H1 (cell line): ENCODE measurements around the gene ABCG5. TPM values are rescaled to one million over a fixed set of nuclear protein-coding genes. Genes with fewer than 3 reads are reported as not detected.

ENCODE experiments used
- CTCF ChIA-PET: fragments of 300-600 bp; sonication (Branson Sonifier 250); formaldehyde crosslinking; loops from one replicate; lab custom pipeline; 2021; ENCODE audit not compliant: partially characterized antibody; lab: Charles Lee
- POLR2A ChIA-PET: fragments of 300-600 bp; sonication (Branson Sonifier 250); formaldehyde crosslinking; loops from one replicate; lab custom pipeline; 2021; ENCODE audit warnings: inconsistent platforms; ENCODE audit not compliant: partially characterized antibody; lab: Charles Lee
- DNase-seq, 2 experiments: peaks; one replicate each; pipeline versions ENCODE4 v3.0.0 to v3.0.0-alpha.2; 2010 to 2022; ENCODE audit warnings: low spot score in 2 of 2, low read depth in 1 of 2, mixed read lengths in 1 of 2
- FAIRE-seq: peaks from 2 replicates; lab custom pipeline; 2011; peaks lifted over from hg19 to GRCh38; lab: Jason Lieb, UNC
- H2AFZ ChIP-seq: 2 replicates; pipeline ENCODE4 v1.8.1; 2012; ENCODE audit warnings: low read length, inconsistent platforms
- H2AK5ac ChIP-seq: 2 replicates; pipeline ENCODE4 v1.6.1; 2013; ENCODE audit warnings: low read depth, low read length
- H2BK120ac ChIP-seq: replicated peaks from 2 replicates; pipeline ENCODE3; 2013; ENCODE audit warnings: low read depth, low read length, inconsistent platforms
- H2BK12ac ChIP-seq: 2 replicates; pipeline ENCODE4 v1.6.1; 2013; ENCODE audit warnings: low read depth, low read length
- H2BK15ac ChIP-seq: 2 replicates; pipeline ENCODE4 v1.6.1; 2013; ENCODE audit warnings: low read length
- H2BK20ac ChIP-seq: 2 replicates; pipeline ENCODE4 v1.6.1; 2013; ENCODE audit warnings: low read length
- H2BK5ac ChIP-seq: 2 replicates; pipeline ENCODE4 v1.6.1; 2013; ENCODE audit warnings: low read depth, low read length
- H3K14ac ChIP-seq: 2 replicates; pipeline ENCODE4 v1.6.1; 2013; ENCODE audit warnings: inconsistent platforms; ENCODE audit not compliant: insufficient read length
- H3K18ac ChIP-seq: 2 replicates; pipeline ENCODE4 v1.6.1; 2013; ENCODE audit warnings: low read length; ENCODE audit errors: extremely low read depth
- H3K23ac ChIP-seq: 2 replicates; pipeline ENCODE4 v1.6.1; 2013; ENCODE audit warnings: inconsistent platforms; ENCODE audit not compliant: insufficient read length
- H3K23me2 ChIP-seq: 2 replicates; pipeline ENCODE4 v1.6.1; 2013; ENCODE audit warnings: low read depth, low read length
- H3K27ac ChIP-seq: 2 replicates; pipeline ENCODE4 v1.6.1; 2011; ENCODE audit warnings: low read depth, low read length, inconsistent platforms
- H3K27me3 ChIP-seq, 4 experiments: replicated peaks in 1 of 4; 1 replicate in 1 of 4; 2 replicates in 3 of 4; pipeline versions ENCODE4 v1.6.1 to v1.8.1; 2011 to 2013; ENCODE audit warnings: low read length in 3 of 4, mild to moderate bottlenecking in 3 of 4, inconsistent platforms in 2 of 4, mixed read lengths in 2 of 4, moderate library complexity in 1 of 4; ENCODE audit not compliant: control insufficient read depth in 3 of 4, insufficient read depth in 3 of 4; ENCODE audit errors: extremely low read depth in 1 of 4
- H3K36me3 ChIP-seq, 4 experiments: 2 replicates each; pipeline versions ENCODE4 v1.6.1 to v1.8.1; 2011 to 2013; ENCODE audit warnings: mild to moderate bottlenecking in 4 of 4, low read length in 3 of 4, moderate library complexity in 2 of 4, control low read depth in 1 of 4, inconsistent platforms in 1 of 4; ENCODE audit not compliant: insufficient read depth in 4 of 4, control insufficient read depth in 2 of 4
- H3K4ac ChIP-seq: replicated peaks from 2 replicates; pipeline ENCODE3; 2013; ENCODE audit warnings: low read length, low read depth, mixed read lengths, inconsistent platforms; ENCODE audit not compliant: insufficient read length
- H3K4me1 ChIP-seq, 4 experiments: replicated peaks in 1 of 4; 1 replicate in 1 of 4; 2 replicates in 3 of 4; pipeline versions ENCODE4 v1.6.1 to v1.8.1; 2011 to 2013; ENCODE audit warnings: low read length in 3 of 4, inconsistent platforms in 2 of 4, mixed read lengths in 1 of 4; ENCODE audit not compliant: insufficient read depth in 4 of 4, control insufficient read depth in 3 of 4
- H3K4me2 ChIP-seq, 2 experiments: 2 replicates each; pipeline versions ENCODE4 v1.6.1 to v1.8.1; 2011 to 2013; ENCODE audit warnings: low read depth in 2 of 2, low read length in 2 of 2, control low read depth in 1 of 2, inconsistent platforms in 1 of 2, mild to moderate bottlenecking in 1 of 2; ENCODE audit not compliant: insufficient read depth in 1 of 2
- H3K4me3 ChIP-seq, 4 experiments: fragments of 200-600, 300-600 bp in 1 of 4; sonication (generic), shearing (Covaris generic), sonication (Bioruptor Twin) in 1 of 4; 2 replicates each; pipeline versions ENCODE4 v1.5.1 to v1.8.1; 2011 to 2016; ENCODE audit warnings: low read length in 4 of 4, low read depth in 3 of 4, control low read depth in 2 of 4, inconsistent platforms in 2 of 4, mild to moderate bottlenecking in 2 of 4, mixed read lengths in 1 of 4, moderate library complexity in 1 of 4; ENCODE audit not compliant: insufficient read depth in 2 of 4; ENCODE audit errors: extremely low read depth in 1 of 4
- H3K56ac ChIP-seq: replicated peaks from 2 replicates; pipeline ENCODE3; 2013; ENCODE audit warnings: low read depth, mild to moderate bottlenecking, mixed read lengths, low read length, inconsistent platforms; ENCODE audit not compliant: insufficient read length
- H3K79me1 ChIP-seq: 2 replicates; pipeline ENCODE4 v1.6.1; 2013; ENCODE audit warnings: low read depth, low read length, control low read depth
- H3K79me2 ChIP-seq, 2 experiments: 2 replicates each; pipeline versions ENCODE4 v1.6.1 to v1.8.1; 2012 to 2013; ENCODE audit warnings: low read length in 2 of 2, mild to moderate bottlenecking in 2 of 2, inconsistent platforms in 1 of 2; ENCODE audit not compliant: insufficient read depth in 2 of 2, control insufficient read depth in 1 of 2
- H3K9ac ChIP-seq, 4 experiments: replicated peaks in 1 of 4; 1 replicate in 1 of 4; 2 replicates in 3 of 4; pipeline versions ENCODE4 v1.6.1 to v1.8.1; 2011 to 2013; ENCODE audit warnings: low read depth in 3 of 4, low read length in 3 of 4, control low read depth in 2 of 4, mild to moderate bottlenecking in 2 of 4, moderate library complexity in 2 of 4, inconsistent platforms in 1 of 4; ENCODE audit errors: extremely low read depth in 1 of 4
- H3K9me3 ChIP-seq, 2 experiments: 2 replicates each; pipeline versions ENCODE4 v1.6.1 to v1.8.1; 2012 to 2013; ENCODE audit warnings: mild to moderate bottlenecking in 2 of 2, moderate library complexity in 2 of 2, control low read depth in 1 of 2, inconsistent platforms in 1 of 2, low read depth in 1 of 2, low read length in 1 of 2, mixed read lengths in 1 of 2; ENCODE audit not compliant: insufficient read depth in 2 of 2
- H4K20me1 ChIP-seq, 2 experiments: replicated peaks in 1 of 2; 2 replicates each; pipeline versions ENCODE3 to v1.8.1; 2011 to 2013; ENCODE audit warnings: inconsistent platforms in 2 of 2, low read length in 2 of 2, mild to moderate bottlenecking in 1 of 2; ENCODE audit not compliant: insufficient read depth in 2 of 2, control insufficient read depth in 1 of 2
- H4K5ac ChIP-seq: 2 replicates; pipeline ENCODE4 v1.6.1; 2013; ENCODE audit warnings: low read length, low read depth, mixed read lengths, inconsistent platforms; ENCODE audit not compliant: insufficient read length
- H4K8ac ChIP-seq: 2 replicates; pipeline ENCODE4 v1.8.0; 2013; ENCODE audit warnings: mild to moderate bottlenecking, moderate library complexity, low read length, inconsistent platforms; ENCODE audit not compliant: insufficient read depth; ENCODE audit errors: extremely low read depth
- H4K91ac ChIP-seq: replicated peaks from 2 replicates; pipeline ENCODE3; 2013; ENCODE audit warnings: low read length, mixed read lengths, inconsistent platforms; ENCODE audit not compliant: insufficient read length
- CTCF ChIP-seq, 3 experiments: IDR thresholded peaks; 1 replicate in 2 of 3; 2 replicates in 1 of 3; pipeline versions ENCODE4 v1.5.1 to v1.6.1; 2011; ENCODE audit warnings: low read length in 3 of 3, mild to moderate bottlenecking in 3 of 3, inconsistent platforms in 2 of 3, low read depth in 1 of 3, moderate library complexity in 1 of 3; ENCODE audit not compliant: insufficient read depth in 1 of 3; ENCODE audit errors: control extremely low read depth in 1 of 3
- WGBS, 2 experiments: shearing (Covaris generic) in 1 of 2; methylation state at CpG; one replicate each; pipeline versions ENCODE4 v1.1.6 to v1.1.7; 2013 to 2015; ENCODE audit warnings: low lambda C conversion rate in 2 of 2, mixed read lengths in 2 of 2, inconsistent platforms in 1 of 2, low coverage in 1 of 2, missing lambda C conversion rate in 1 of 2; ENCODE audit not compliant: insufficient replicate concordance in 2 of 2, insufficient coverage in 1 of 2, insufficient read length in 1 of 2; ENCODE audit errors: extremely low coverage in 1 of 2, missing lambda C conversion rate in 1 of 2; 5-methylcytosine and 5-hydroxymethylcytosine counted together
- polyA plus RNA-seq, 7 experiments: library from polyadenylated mRNA; depleted of rRNA in 3 of 7; stranded (reverse) in 5 of 7; unstranded in 2 of 7; fragments of >200 nt in 5 of 7; fragments of 200-250 nt in 2 of 7; gene quantifications; 1 replicate in 5 of 7; 2 replicates in 1 of 7; 4 replicates in 1 of 7; pipeline versions ENCODE4 v1.2.1 to v1.2.3, GENCODE V29; 2011 to 2013; ENCODE audit warnings: missing spikeins in 2 of 7, mixed read lengths in 2 of 7
- total RNA-seq: library from RNA; stranded (reverse); fragmentation: NEBNext Ultra II Directional; extraction: Animal tissue kit (Norgen Biotek cat#: 25700); gene quantifications from 2 replicates; pipeline ENCODE4 v1.2.1, GENCODE V29; 2021

Gene ABCG5
- total and polyA plus RNA-seq, 2 of the 8 experiments (the other 6 are each of a cell fraction or from before 2014, with no cell fraction given): not detected

GRCh38 chr2:43819491-43820163 lies 19.0 kb downstream of the ABCG5 start:
- Histone ChIP-seq H3K79me1 (no peaks in the 10 kb centered on the region), H2AFZ (no peak overlapping the region), H2AK5ac (no peak overlapping the region), H3K56ac (no peak overlapping the region), H3K4me3 (no peak overlapping the region), H3K4me1 (peaks cover 0 to 3% (median 1%) of the 10 kb centered on the region in 4 experiments; a peak in 2 of 7 replicates), H3K27me3 (no peaks in the 10 kb centered on the region), H2BK12ac (no peak overlapping the region), H4K8ac (no peak overlapping the region), H3K36me3 (no peaks in the 10 kb centered on the region), H2BK5ac (no peak overlapping the region), H3K79me2 (no peaks in the 10 kb centered on the region), H2BK120ac (no peak overlapping the region), H4K5ac (no peak overlapping the region), H2BK15ac (no peak overlapping the region), H3K18ac (no peak overlapping the region), H3K23ac (no peak overlapping the region), H3K27ac (no peak overlapping the region), H3K9me3 (no peaks in the 10 kb centered on the region), H3K23me2 (no peaks in the 10 kb centered on the region), H3K4me2 (no peak overlapping the region), H3K14ac (no peak overlapping the region), H4K20me1 (no peaks in the 10 kb centered on the region), H3K9ac (no peak overlapping the region), H3K4ac (no peak overlapping the region), H2BK20ac (no peak overlapping the region), H4K91ac (no peak overlapping the region)
- WGBS, 2 experiments: 89% methylated on average over 7 of the region's 7 CpGs; no CpG with 5 or more reads in 1 of the 2 experiments
- FAIRE-seq (no peak), DNase-seq (no peak)
- ChIA-PET CTCF (no interaction called here), POLR2A (no interaction called here)
- no peak for TF ChIP-seq CTCF (IDR thresholded peaks at IDR 0.05; ENCODE audit: control extremely low read depth in 1 of 3, insufficient read depth in 1 of 3, low read depth in 1 of 3, low read length in 3 of 3)
